ENCODE results near the gene MICU1.

DNA sequence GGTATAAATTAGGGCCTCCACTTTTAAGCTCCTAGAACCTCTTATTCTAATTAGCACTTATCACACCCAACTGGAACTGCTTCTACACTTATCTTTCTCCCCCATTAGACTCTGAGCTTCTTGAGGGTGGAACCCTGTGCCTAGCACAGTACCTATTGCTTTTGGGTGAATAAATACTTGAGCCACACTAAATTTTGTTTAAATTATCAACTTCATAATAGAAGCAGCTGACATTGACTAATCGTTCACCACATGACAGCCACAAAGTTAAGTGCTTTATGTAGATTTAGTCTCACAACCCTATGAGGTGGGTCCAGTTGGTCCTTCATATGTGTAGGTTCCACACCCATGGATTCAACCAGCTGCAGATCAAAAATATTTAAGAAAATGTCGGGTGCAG is 235.1 kb downstream of the MICU1 start:
- TF ChIP-seq POLR2AphosphoS5 (IDR thresholded peaks at IDR 0.05; ENCODE audit: low read depth, low read length): no peak
- TF ChIP-seq NFIB (CRISPR knock-in tag; IDR thresholded peaks at IDR 0.05; ENCODE audit: borderline replicate concordance): no peak
- no peak for TF ChIP-seq MXI1 (IDR thresholded peaks at IDR 0.05; ENCODE audit: borderline replicate concordance, low read depth, low read length)
- TF ChIP-seq, protein P1, sequence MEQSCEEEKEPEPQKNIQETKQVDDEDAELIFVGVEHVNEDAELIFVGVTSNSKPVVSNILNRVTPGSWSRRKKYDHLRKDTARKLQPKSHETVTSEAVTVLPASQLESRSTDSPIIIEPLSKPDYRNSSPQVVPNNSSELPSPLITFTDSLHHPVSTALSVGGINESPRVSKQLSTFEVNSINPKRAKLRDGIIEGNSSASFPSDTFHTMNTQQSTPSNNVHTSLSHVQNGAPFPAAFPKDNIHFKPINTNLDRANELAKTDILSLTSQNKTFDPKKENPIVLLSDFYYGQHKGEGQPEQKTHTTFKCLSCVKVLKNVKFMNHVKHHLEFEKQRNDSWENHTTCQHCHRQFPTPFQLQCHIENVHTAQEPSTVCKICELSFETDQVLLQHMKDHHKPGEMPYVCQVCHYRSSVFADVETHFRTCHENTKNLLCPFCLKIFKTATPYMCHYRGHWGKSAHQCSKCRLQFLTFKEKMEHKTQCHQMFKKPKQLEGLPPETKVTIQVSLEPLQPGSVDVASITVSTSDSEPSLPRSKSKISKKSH (CRISPR knock-in tag; IDR thresholded peaks at IDR 0.05; ENCODE audit: borderline replicate concordance): no peak
- TF ChIP-seq HCFC1 (IDR thresholded peaks at IDR 0.05; ENCODE audit: low read depth, low read length): no peak
- TF ChIP-seq NCOA2 (CRISPR knock-in tag; IDR thresholded peaks at IDR 0.05): no peak

Measured in HepG2 (cell line).